ENCODE measurements around the gene MARCHF9. TPM values are rescaled to one million over a fixed set of nuclear protein-coding genes. Genes with fewer than 3 reads are reported as not detected.
"Not testable (repeated sequence)": the region's sequence is repeated elsewhere in the genome, so short reads cannot be mapped to it uniquely, and the experiment has no call there.

MARCHF9 gene
- total RNA-seq, 6 experiments from 2014 or later: 2.1 to 3.9 (median 3.3) TPM

GRCh38 chr12:57771236-57771872, 16.5 kb downstream of the MARCHF9 start:
- H3K4me3 ChIP-seq: peak overlapping the region; percentile 72 to 88 (median 79)
- TF ChIP-seq CTCF (IDR thresholded peaks at IDR 0.05) (no peak), POLR2A (IDR thresholded peaks at IDR 0.05) (no peak)
- H3K36me3 ChIP-seq: no peaks in the 10 kb centered on the region
- H3K27me3 ChIP-seq: no peaks in the 10 kb centered on the region
- intact Hi-C loops (cut with DNase I): no loop called here
- peak; percentile 78 to 82 (median 79) for ATAC-seq
- H3K9me3 ChIP-seq: no peaks in the 10 kb centered on the region
- H3K4me1 ChIP-seq: peaks cover 2 to 11% (median 7%) of the 10 kb centered on the region in 4 donors
- DNase-seq: peak; percentile 86 to 89 (median 89)
- WGBS (ENCODE audit: insufficient coverage, low coverage, low lambda C conversion rate, missing lambda C conversion rate): under 1% methylated on average over 15 of the region's 16 CpGs
- H3K27ac ChIP-seq: peak overlapping the region; percentile 75 to 96 (median 75)

- Histone ChIP-seq H3K36me3 (no peaks in the 10 kb centered on the region), H3K27ac (peak within 1 kb of the TSS; percentile 75 to 96 (median 75)), H3K4me1 (peaks cover 2 to 11% (median 7%) of the 10 kb centered on the region in 4 donors), H3K9me3 (no peaks in the 10 kb centered on the region), H3K4me3 (peak within 1 kb of the TSS; percentile 72 to 88 (median 79)), H3K27me3 (no peaks in the 10 kb centered on the region)
- ATAC-seq: peak; percentile 92 to 96 (median 94)
- TF ChIP-seq CTCF (IDR thresholded peaks at IDR 0.05) (no peak), POLR2A (IDR thresholded peaks at IDR 0.05) (peak; percentile 78)
- 0% methylated on average over 22 of the region's 28 CpGs for WGBS (ENCODE audit: insufficient coverage, low coverage, low lambda C conversion rate, missing lambda C conversion rate)
- intact Hi-C loops (cut with DNase I): no loop called here
- peak; percentile 93 to 95 (median 95) for DNase-seq
Observed at GRCh38 chr12:57771873-57772428, 17.0 kb downstream of the MARCHF9 start, which contains the start of gene METTL1. METTL1 (minus strand) TSS chr12:57772105; CDS start chr12:57772083, 22 bp downstream.

GRCh38 chr12:57772429-57773322, 17.8 kb downstream of the MARCHF9 start, which contains the start of gene EEF1AKMT3:
EEF1AKMT3 (plus strand) TSS chr12:57772614; CDS start chr12:57772725, 111 bp downstream.
- TF ChIP-seq POLR2A (IDR thresholded peaks at IDR 0.05): no peak
- peaks cover 2 to 11% (median 7%) of the 10 kb centered on the region in 4 donors for H3K4me1 ChIP-seq
- no peaks in the 10 kb centered on the region for H3K27me3 ChIP-seq
- no peaks in the 10 kb centered on the region for H3K9me3 ChIP-seq
- 9% methylated on average over 21 of the region's 67 CpGs for WGBS (ENCODE audit: insufficient coverage, low coverage, low lambda C conversion rate, missing lambda C conversion rate)
- no peaks in the 10 kb centered on the region for H3K36me3 ChIP-seq
- peak; percentile 74 to 77 (median 77) for DNase-seq
- peak; percentile 73 to 78 (median 76) for ATAC-seq
- peak within 1 kb of the TSS; percentile 75 to 96 (median 75) for H3K27ac ChIP-seq
- peak within 1 kb of the TSS; percentile 72 to 88 (median 79) for H3K4me3 ChIP-seq
- intact Hi-C loops (cut with DNase I): no loop called here

GRCh38 chr12:57774634-57775033, 19.7 kb downstream of the MARCHF9 start:
- H3K36me3 ChIP-seq; H3K9me3 ChIP-seq; intact Hi-C loops (cut with DNase I); DNase-seq; H3K4me3 ChIP-seq; ATAC-seq; H3K27me3 ChIP-seq; H3K27ac ChIP-seq: not testable (repeated sequence)
- WGBS (ENCODE audit: insufficient coverage, low coverage, low lambda C conversion rate, missing lambda C conversion rate): 93% methylated on average over 10 of the region's 11 CpGs
- peaks cover 2 to 11% (median 7%) of the 10 kb centered on the region in 4 donors for H3K4me1 ChIP-seq

- ATAC-seq (no peak), DNase-seq (no peak)
- WGBS (ENCODE audit: insufficient coverage, low coverage, low lambda C conversion rate, missing lambda C conversion rate): 80% methylated on average over 1 of the region's 3 CpGs
- TF ChIP-seq CTCF (IDR thresholded peaks at IDR 0.05): no peak
- TF ChIP-seq POLR2A (IDR thresholded peaks at IDR 0.05): no peak
- Histone ChIP-seq H3K36me3 (no peaks in the 10 kb centered on the region), H3K4me1 (peaks cover 2 to 11% (median 7%) of the 10 kb centered on the region in 4 donors), H3K27ac (no peak overlapping the region), H3K27me3 (no peaks in the 10 kb centered on the region), H3K4me3 (no peak overlapping the region), H3K9me3 (no peaks in the 10 kb centered on the region)
- intact Hi-C loops (cut with DNase I): no loop called here
Observed at GRCh38 chr12:57775044-57775443, 20.1 kb downstream of the MARCHF9 start.

Measured in right lobe of liver (tissue), 6 donors.